Esophagus (tissue), 2 donors: Measurements from ENCODE around the gene S100A11. TPM values are rescaled to one million over a fixed set of nuclear protein-coding genes. Genes with fewer than 3 reads are reported as not detected.

Experiments
- H3K27ac ChIP-seq, 2 donors: one replicate each; pipeline ENCODE4 v1.5.1; 2013; ENCODE audit warnings: low read depth in 2 of 2, mild to moderate bottlenecking in 2 of 2, inconsistent platforms in 1 of 2, low read length in 1 of 2, moderate library complexity in 1 of 2
- H3K27me3 ChIP-seq, 2 donors: one replicate each; pipeline ENCODE4 v1.6.1; 2013; ENCODE audit warnings: low read length in 2 of 2, control low read depth in 1 of 2, mild to moderate bottlenecking in 1 of 2; ENCODE audit not compliant: insufficient read depth in 2 of 2, control insufficient read depth in 1 of 2
- H3K36me3 ChIP-seq, 2 donors: one replicate each; pipeline ENCODE4 v1.6.1; 2013; ENCODE audit warnings: low read length in 1 of 2; ENCODE audit not compliant: control insufficient read depth in 2 of 2, insufficient read depth in 2 of 2
- H3K4me1 ChIP-seq, 2 donors: one replicate each; pipeline ENCODE4 v1.6.1; 2013; ENCODE audit warnings: low read length in 1 of 2; ENCODE audit not compliant: control insufficient read depth in 2 of 2, insufficient read depth in 2 of 2
- H3K4me3 ChIP-seq, 2 donors: one replicate each; pipeline ENCODE4 v1.5.1; 2013; ENCODE audit warnings: low read length in 2 of 2, mild to moderate bottlenecking in 2 of 2, low read depth in 1 of 2, moderate library complexity in 1 of 2
- H3K9me3 ChIP-seq, 2 donors: one replicate each; pipeline ENCODE4 v1.6.1; 2013; ENCODE audit warnings: mild to moderate bottlenecking in 2 of 2, low read depth in 1 of 2, low read length in 1 of 2, moderate library complexity in 1 of 2; ENCODE audit not compliant: control insufficient read depth in 2 of 2, insufficient read depth in 1 of 2
- WGBS, 2 donors: extraction: QIAGEN DNeasy Blood & Tissue Kit; methylation state at CpG; one replicate each; pipeline ENCODE4 v1.1.7; 2013; 5-methylcytosine and 5-hydroxymethylcytosine counted together
- polyA plus RNA-seq, 2 donors: library from polyadenylated mRNA; stranded (reverse); fragments of 200-250 nt; gene quantifications; one replicate each; pipeline ENCODE4 v1.2.3, GENCODE V29; 2013
- donor health status: healthy with polysubstance abuse.
- donor health status: Bipolar disorder and iron deficiency.

S100A11 gene
- polyA plus RNA-seq, 2 donors = 5,583 to 11,944 TPM

DNA sequence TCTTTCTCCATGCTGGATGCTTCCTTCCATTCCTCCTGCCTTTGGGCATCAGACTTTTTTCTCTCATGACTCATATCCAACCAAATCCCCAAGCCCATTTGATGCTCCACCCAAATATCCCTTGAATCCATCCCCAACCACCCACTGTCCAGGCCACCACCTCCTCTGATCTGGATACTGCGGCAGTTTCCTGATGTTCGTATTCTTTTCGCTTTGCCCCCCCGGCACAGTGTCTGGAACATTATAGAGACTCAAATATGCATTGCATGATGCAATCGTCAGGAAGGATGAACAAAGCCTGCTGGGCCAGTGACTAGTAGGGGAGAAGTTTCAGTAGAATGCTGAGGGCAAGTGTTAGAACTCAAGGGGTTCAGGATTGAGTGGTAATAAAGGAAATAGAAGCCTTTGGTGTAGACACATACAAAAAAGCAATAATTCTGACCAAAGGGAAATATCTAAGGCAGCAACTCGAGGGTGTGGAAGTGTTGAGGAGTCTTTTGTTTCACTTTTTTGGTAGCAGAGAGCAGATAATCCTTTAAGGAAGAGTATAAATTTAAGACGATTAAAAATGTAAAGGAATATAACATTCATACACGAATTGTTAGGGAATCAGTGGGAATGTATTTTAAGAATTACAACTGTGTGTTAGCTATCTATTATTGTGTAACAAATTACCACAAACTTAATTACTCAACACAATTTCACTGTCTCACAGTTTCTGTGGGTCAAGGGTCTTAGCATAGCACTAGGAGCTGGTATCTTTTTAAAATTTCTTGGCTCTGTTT lies 7.5 kb downstream of the S100A11 start:
- Histone ChIP-seq H3K27me3 (no peaks in the 10 kb centered on the region), H3K36me3 (peaks cover 10 to 19% of the 10 kb centered on the region in 2 donors), H3K4me3 (no peak overlapping the region), H3K9me3 (no peaks in the 10 kb centered on the region), H3K4me1 (no peaks in the 10 kb centered on the region), H3K27ac (peak overlapping the region; percentile 55 to 78)
- WGBS, 2 donors = 66 to 82% methylated on average over 8 of the region's 8 CpGs

DNA sequence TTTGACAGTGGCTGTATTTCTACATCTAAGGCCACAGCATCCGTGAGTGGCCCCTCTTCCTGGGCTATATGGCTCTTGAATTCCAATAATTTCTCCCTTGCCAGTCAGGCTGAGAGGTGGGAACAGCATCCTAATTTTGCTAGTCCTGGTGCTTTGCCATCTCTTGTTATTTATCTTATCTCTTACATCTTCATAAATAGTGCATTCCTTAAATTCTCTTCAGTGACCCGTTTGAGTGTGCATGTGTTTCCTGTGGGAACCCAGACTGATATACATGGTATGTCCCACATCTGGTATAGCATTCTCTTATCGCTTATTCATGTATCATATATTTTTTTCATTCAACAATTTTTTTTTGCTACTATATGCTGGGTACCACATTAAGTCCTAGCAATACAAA lies 9.9 kb downstream of the S100A11 start:
- Histone ChIP-seq H3K4me1 (peaks cover 3 to 11% of the 10 kb centered on the region in 2 donors), H3K9me3 (no peaks in the 10 kb centered on the region), H3K36me3 (peaks cover 0 to 3% of the 10 kb centered on the region in 2 donors), H3K27me3 (no peaks in the 10 kb centered on the region), H3K27ac (no peak overlapping the region), H3K4me3 (no peak overlapping the region)
- 61 to 63% methylated on average over 3 of the region's 3 CpGs for WGBS, 2 donors

DNA sequence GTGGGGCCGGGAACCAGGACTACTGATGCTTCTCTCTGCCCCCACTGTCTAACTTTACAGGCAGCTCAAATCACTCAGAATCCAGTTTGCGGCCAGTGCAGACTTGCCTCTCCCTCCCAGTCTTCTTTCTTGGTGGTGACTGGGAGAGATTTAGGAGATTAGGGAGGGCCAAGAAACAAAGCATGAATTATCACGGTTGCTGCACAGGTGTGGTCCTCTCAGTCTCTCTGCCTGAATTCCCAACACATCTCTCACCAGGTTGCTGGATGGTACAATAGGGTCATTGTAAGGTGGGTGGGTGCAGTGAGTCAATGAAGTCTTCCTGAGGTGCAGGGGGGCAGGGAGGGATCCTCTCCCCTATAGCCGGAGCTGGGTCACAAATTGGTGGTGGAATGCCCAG lies 12.6 kb downstream of the S100A11 start:
- Histone ChIP-seq H3K27ac (peak overlapping the region; percentile 91 to 92), H3K36me3 (no peaks in the 10 kb centered on the region), H3K27me3 (no peaks in the 10 kb centered on the region), H3K4me3 (no peak overlapping the region), H3K9me3 (no peaks in the 10 kb centered on the region), H3K4me1 (peaks cover 3 to 11% of the 10 kb centered on the region in 2 donors)
- WGBS, 2 donors = 51% methylated on average over 4 of the region's 4 CpGs

DNA sequence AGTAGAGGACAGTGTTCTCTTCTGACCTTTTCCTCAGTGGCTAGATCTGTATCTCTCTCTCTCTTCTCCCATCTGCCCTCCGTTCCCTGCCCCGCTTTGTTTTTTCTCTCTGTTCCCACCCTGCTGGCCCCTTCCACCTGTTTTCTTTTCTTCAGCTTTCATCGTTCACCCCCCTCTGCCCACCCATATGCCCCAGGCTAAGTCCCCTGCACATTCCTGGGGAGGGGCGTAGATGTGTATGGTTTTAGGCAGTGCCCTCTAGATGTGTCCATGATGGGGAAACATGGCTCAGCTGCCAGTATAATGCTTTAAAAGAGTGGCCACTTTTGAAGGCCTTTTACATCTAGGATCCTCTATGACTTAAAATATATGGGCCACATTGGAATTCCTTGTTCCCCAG lies 13.6 kb downstream of the S100A11 start:
- H3K4me1 ChIP-seq = peaks cover 3 to 11% of the 10 kb centered on the region in 2 donors
- peak overlapping the region; percentile 91 to 92 for H3K27ac ChIP-seq
- WGBS, 2 donors = 76 to 86% methylated on average over 4 of the region's 4 CpGs

DNA sequence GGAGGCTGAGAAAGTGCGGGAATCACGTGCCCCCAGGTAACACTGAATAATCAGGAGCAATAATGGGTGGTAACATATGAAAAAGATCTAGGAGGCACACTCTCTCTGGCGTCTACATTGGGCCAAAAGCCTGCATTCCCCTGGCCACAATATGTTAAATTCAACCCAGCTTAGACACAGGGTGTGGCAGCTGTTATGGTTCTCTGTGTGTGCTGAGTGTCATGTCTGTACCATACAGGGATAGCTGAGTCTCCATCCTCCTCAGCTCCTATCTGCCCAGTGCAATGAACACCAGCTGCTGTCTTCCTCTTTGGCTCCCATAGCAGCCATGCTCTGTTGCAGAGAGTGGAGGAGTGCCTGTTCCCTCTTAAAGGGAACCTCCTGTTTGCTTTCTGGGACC lies 14.3 kb downstream of the S100A11 start:
- Histone ChIP-seq H3K27ac (peak overlapping the region; percentile 76 to 91), H3K9me3 (no peaks in the 10 kb centered on the region), H3K4me3 (no peak overlapping the region), H3K27me3 (no peaks in the 10 kb centered on the region), H3K4me1 (peaks cover 3 to 11% of the 10 kb centered on the region in 2 donors), H3K36me3 (no peaks in the 10 kb centered on the region)
- WGBS, 2 donors = 46 to 49% methylated on average over 3 of the region's 3 CpGs

More for the DNA sequence above, 13.6 kb downstream of the S100A11 start:
- no peaks in the 10 kb centered on the region for H3K36me3 ChIP-seq
- H3K4me3 ChIP-seq = no peak overlapping the region
- no peaks in the 10 kb centered on the region for H3K9me3 ChIP-seq
- H3K27me3 ChIP-seq = no peaks in the 10 kb centered on the region

DNA sequence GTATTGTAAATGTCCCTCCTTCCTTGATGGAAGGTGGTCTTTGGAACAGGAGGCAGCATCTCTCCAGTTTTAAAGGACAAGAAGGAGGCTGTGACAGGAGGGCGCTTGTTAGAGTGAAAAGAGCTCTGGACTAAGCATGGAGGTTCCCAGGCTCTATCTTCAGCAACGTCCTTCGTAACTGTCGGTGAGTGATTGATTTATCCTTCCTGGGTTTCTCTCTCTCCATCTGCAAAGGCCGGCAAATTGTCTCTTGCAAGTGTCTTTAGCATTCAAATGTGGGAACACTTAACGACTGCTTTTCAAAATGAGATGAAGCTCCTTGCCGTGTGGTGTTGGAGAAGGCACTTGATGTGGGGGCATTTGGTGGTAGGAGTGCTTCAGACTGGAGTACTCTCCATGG lies 15.2 kb downstream of the S100A11 start:
- no peaks in the 10 kb centered on the region for H3K36me3 ChIP-seq
- no peaks in the 10 kb centered on the region for H3K9me3 ChIP-seq
- H3K4me1 ChIP-seq = peaks cover 3 to 11% of the 10 kb centered on the region in 2 donors
- H3K4me3 ChIP-seq = no peak overlapping the region
- 87 to 88% methylated on average over 7 of the region's 7 CpGs for WGBS, 2 donors
- H3K27me3 ChIP-seq = no peaks in the 10 kb centered on the region
- no peak overlapping the region for H3K27ac ChIP-seq

DNA sequence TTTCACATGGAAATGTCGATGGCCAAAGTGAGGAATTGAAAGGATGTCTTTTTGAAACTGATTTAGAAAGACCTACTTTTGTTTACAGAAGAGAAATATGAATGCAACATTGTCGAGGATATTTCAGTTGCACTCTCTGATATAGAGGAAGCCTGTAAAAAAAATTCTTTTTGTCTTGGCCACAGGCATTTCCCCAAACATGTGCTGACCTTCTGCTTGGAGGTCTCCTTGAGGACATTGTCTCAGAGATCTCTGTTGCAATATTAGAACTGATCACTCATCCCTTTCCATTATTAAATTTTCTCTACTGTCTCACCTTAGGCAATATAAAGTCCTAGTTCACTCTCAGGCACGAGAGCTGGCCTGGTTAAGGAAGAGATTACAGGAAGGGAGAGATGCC lies 16.0 kb downstream of the S100A11 start:
- 66 to 67% methylated on average over 3 of the region's 3 CpGs for WGBS, 2 donors

DNA sequence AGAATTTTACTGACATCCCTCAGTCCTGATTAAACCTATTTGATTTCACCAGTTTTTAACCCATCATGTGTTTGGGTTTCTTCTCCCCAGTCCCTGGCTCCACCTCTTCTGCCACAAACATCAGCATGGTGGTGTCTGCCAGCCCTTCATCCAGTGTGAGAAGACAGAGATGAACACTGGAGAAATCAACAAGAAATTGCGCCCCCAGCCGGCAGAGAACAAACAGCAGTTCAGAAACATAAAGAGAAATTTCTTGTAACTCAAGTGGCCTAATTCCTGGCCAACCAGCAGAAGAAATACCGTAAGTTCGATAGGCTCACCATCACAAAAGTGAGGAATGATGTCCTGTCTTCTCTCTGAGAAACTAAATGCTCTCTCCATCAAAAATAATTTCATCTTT lies 18.3 kb downstream of the S100A11 start:
- no peak overlapping the region for H3K4me3 ChIP-seq
- H3K4me1 ChIP-seq = peaks cover 3 to 10% of the 10 kb centered on the region in 2 donors
- no peaks in the 10 kb centered on the region for H3K36me3 ChIP-seq
- no peak overlapping the region for H3K27ac ChIP-seq
- no peaks in the 10 kb centered on the region for H3K27me3 ChIP-seq
- H3K9me3 ChIP-seq = peaks cover 0 to 2% of the 10 kb centered on the region in 2 donors
- 59 to 60% methylated on average over 4 of the region's 4 CpGs for WGBS, 2 donors

More for the DNA sequence above, 16.0 kb downstream of the S100A11 start:
- H3K4me1 ChIP-seq = peaks cover 3 to 11% of the 10 kb centered on the region in 2 donors
- no peaks in the 10 kb centered on the region for H3K36me3 ChIP-seq
- H3K4me3 ChIP-seq = no peak overlapping the region
- no peaks in the 10 kb centered on the region for H3K9me3 ChIP-seq
- no peak overlapping the region for H3K27ac ChIP-seq
- no peaks in the 10 kb centered on the region for H3K27me3 ChIP-seq

DNA sequence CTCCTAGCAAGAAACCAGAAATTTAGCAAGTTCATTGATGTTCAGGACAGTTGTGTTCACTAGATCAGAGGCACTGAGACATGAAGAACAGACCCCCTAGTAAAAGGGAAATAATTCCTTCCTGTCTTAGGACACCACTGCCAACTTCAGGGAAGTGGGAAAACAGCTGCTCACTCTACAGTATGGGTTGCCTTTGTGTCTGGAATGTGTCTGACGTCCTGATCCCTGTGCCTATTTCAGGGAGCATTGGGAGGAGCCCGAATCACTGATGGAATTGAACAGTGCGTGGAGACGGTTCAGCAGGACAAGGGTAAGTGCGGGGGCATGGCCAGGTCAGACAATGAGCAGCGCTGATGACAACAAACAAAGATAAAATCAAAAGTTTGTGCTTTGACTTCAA lies 21.0 kb downstream of the S100A11 start:
- WGBS, 2 donors = 69 to 72% methylated on average over 6 of the region's 6 CpGs
- Histone ChIP-seq H3K4me3 (no peak overlapping the region), H3K27ac (no peak overlapping the region), H3K36me3 (no peaks in the 10 kb centered on the region), H3K27me3 (no peaks in the 10 kb centered on the region), H3K9me3 (peaks cover 0 to 2% of the 10 kb centered on the region in 2 donors), H3K4me1 (no peaks in the 10 kb centered on the region)

DNA sequence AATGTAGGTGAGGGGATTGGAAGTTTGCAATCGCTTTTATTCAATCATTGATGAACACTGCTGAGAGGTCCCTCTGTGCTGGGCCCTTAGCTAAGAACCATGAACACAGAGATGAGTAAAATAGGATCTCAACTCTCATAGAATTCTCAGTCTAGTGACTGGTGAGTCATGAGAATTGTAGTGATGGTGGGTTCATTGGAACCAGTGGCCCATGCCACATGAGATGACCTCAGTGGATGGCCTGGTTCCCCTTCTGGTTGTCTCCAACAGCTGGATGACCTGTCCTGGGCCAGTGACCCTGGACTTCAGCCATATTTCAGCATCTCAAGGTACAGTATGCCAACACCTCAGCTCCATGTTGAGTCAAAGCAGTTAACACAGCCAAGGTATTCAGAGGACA lies 21.9 kb downstream of the S100A11 start:
- no peaks in the 10 kb centered on the region for H3K4me1 ChIP-seq
- no peaks in the 10 kb centered on the region for H3K27me3 ChIP-seq
- no peaks in the 10 kb centered on the region for H3K36me3 ChIP-seq
- H3K9me3 ChIP-seq = peaks cover 0 to 2% of the 10 kb centered on the region in 2 donors
- peak overlapping the region in 1 of 2 donors; percentile 2 for H3K27ac ChIP-seq
- WGBS, 2 donors = 91 to 98% methylated on average over 1 of the region's 1 CpG
- H3K4me3 ChIP-seq = no peak overlapping the region
